Rectal smooth muscle tissue (tissue), 1 donor: Measurements from ENCODE around the gene CCSER1.
"Not testable (repeated sequence)": the region's sequence is repeated elsewhere in the genome, so short reads cannot be mapped to it uniquely, and the experiment has no call there.

Experiments used
- H3K27ac ChIP-seq: one replicate; pipeline ENCODE4 v1.7.0; 2013; ENCODE audit warnings: low read depth, low read length, inconsistent platforms
- H3K27me3 ChIP-seq: one replicate; pipeline ENCODE4 v1.7.0; 2013; ENCODE audit warnings: low read length; ENCODE audit not compliant: control insufficient read depth, insufficient read depth
- H3K36me3 ChIP-seq: one replicate; pipeline ENCODE4 v1.7.0; 2013; ENCODE audit warnings: low read length; ENCODE audit not compliant: control insufficient read depth, insufficient read depth
- H3K4me1 ChIP-seq: one replicate; pipeline ENCODE4 v1.7.0; 2013; ENCODE audit warnings: low read length; ENCODE audit not compliant: control insufficient read depth, insufficient read depth
- H3K4me3 ChIP-seq: one replicate; pipeline ENCODE4 v1.7.0; 2013; ENCODE audit warnings: low read length
- H3K9ac ChIP-seq: one replicate; pipeline ENCODE4 v1.7.0; 2013; ENCODE audit warnings: low read length

Gene CCSER1

DNA sequence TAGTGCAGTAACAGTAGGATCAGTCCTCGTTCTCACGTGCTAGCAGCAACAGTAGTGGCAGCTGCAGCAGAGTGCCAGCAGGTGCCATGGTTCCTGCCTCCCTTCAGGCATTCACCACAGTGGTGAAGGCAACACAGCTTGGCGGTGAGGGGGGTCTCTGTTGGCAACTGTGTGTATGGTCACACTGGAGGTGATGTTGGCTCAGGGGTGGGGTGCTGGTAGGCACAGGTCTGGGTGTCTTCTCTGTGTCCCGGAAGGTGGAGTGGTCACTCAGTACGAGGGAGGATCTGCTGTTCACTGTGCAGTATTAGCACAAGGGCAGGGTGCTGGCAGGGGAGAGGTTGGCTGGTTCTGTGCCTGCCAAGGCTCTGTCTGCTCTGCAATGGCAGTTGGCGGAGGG lies 671.8 kb downstream of the CCSER1 start:
- Histone ChIP-seq H3K4me1 (no peaks in the 10 kb centered on the region), H3K4me3 (no peak overlapping the region), H3K36me3 (no peaks in the 10 kb centered on the region), H3K27ac (no peak overlapping the region), H3K9ac (no peak overlapping the region), H3K27me3 (no peaks in the 10 kb centered on the region)

- Histone ChIP-seq H3K36me3 (no peaks in the 10 kb centered on the region), H3K4me3 (no peak overlapping the region), H3K27me3 (no peaks in the 10 kb centered on the region), H3K27ac (no peak overlapping the region), H3K9ac (no peak overlapping the region), H3K4me1 (no peaks in the 10 kb centered on the region)
Measured at GRCh38 chr4:90799895-90800294, 672.7 kb downstream of the CCSER1 start.

DNA sequence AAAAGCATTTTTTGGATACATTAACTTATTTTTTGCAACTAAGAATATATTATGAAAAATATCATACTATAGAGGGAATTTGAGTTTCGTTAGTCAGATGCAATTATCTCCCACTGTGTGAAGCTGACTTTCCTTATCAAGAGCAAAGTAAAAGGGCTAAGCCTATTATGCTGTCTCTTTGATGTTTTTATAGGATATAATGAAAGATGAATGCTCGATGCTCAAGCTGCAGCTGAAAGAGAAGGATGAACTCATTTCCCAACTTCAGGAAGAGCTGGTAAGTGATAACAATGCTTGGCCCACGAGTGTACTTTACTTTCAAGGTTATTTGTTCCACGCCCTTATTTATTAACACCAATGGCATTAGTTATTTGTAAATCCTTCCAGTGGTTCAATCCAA lies 688.4 kb downstream of the CCSER1 start:
- H3K36me3 ChIP-seq, result no peaks in the 10 kb centered on the region
- no peaks in the 10 kb centered on the region for H3K4me1 ChIP-seq
- H3K9ac ChIP-seq, result no peak overlapping the region
- H3K4me3 ChIP-seq, result no peak overlapping the region
- H3K27ac ChIP-seq, result no peak overlapping the region
- H3K27me3 ChIP-seq, result no peaks in the 10 kb centered on the region

DNA sequence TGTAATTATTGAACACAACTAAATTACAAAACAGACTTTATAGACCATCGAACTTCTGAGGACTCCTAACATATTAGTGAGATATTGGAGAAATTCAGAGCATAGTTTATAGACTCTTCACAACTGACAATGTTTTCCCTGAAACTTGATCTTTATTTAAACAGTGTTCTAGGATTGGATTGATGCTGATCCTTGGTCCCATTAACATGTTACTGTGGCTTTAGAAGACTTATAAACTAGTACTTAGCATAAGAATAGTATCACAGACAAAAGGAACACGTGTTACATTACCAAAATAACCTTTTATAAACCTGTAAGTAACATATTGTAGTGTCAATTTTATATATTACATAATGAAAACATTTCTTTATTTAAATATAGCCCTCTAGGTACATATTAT lies 689.6 kb downstream of the CCSER1 start:
- Histone ChIP-seq H3K36me3 (no peaks in the 10 kb centered on the region), H3K27me3 (no peaks in the 10 kb centered on the region), H3K4me3 (no peak overlapping the region), H3K4me1 (no peaks in the 10 kb centered on the region), H3K27ac (no peak overlapping the region), H3K9ac (no peak overlapping the region)

DNA sequence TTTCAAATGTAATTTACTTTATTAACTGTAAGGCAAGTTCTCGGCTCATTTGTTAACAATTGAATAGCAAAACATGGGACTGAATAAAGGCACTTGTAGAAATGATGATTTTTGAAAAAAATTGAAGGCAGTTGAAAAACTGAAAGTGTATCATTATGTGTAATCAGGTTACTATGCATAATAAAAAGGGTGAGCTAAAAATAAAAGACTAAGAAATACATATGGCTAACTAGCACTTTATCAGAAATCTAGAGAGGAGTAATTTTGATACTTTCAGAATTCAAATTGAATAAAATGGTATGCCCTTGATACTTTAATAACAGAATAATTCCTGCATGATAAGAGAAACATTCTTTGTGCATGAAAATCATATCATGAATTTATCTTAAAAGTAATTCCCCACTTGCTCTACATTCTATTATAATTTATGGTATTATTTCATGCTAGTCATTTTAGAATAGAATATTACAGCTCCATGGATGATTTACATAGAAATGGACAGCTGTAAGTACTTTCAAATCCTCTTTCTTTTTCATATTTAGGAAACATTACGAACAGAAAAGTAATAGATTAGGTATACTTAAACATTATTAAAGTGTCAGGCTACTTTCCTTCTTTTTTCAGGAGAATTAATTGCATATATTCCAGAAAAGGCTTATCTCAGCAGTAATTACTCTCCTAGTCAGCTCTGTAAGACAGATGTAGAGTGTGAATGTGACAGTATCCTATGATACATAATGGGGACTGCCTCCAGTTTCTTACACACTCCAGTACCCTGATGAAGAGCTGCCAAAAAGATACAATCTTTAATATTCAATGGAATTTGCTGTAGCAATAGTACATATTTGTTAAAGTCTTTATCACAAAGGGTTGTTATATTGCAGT lies 697.3 kb downstream of the CCSER1 start:
- Histone ChIP-seq H3K36me3 (no peaks in the 10 kb centered on the region), H3K27ac (no peak overlapping the region), H3K4me1 (no peaks in the 10 kb centered on the region), H3K9ac (no peak overlapping the region), H3K4me3 (no peak overlapping the region), H3K27me3 (no peaks in the 10 kb centered on the region)

DNA sequence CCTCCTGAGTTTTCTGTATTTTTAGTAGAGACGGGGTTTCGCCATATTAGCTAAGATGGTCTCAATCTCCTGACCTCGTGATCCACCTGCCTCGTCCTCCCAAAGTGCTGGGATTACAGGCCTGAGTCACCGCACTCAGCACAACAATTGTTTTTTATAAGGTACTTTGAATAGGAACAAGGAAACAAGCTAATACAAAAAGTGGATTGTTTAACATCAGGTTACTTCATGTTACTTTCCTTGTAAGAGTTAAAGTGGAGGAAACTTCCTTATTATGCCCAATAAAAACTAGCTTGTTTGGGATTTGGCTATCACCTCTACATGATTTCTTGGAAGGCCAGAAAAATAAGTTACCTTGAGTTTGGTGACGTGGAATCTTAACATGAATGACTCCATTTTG lies 698.7 kb downstream of the CCSER1 start:
- H3K27me3 ChIP-seq, result no peaks in the 10 kb centered on the region
- H3K4me3 ChIP-seq, result no peak overlapping the region
- no peaks in the 10 kb centered on the region for H3K36me3 ChIP-seq
- no peak overlapping the region for H3K9ac ChIP-seq
- no peaks in the 10 kb centered on the region for H3K4me1 ChIP-seq
- no peak overlapping the region for H3K27ac ChIP-seq

GRCh38 chr4:90833706-90834105 lies 706.5 kb downstream of the CCSER1 start:
- H3K4me3 ChIP-seq, result no peak overlapping the region
- H3K9ac ChIP-seq, result no peak overlapping the region
- no peaks in the 10 kb centered on the region for H3K27me3 ChIP-seq
- no peaks in the 10 kb centered on the region for H3K4me1 ChIP-seq
- no peak overlapping the region for H3K27ac ChIP-seq
- no peaks in the 10 kb centered on the region for H3K36me3 ChIP-seq

DNA sequence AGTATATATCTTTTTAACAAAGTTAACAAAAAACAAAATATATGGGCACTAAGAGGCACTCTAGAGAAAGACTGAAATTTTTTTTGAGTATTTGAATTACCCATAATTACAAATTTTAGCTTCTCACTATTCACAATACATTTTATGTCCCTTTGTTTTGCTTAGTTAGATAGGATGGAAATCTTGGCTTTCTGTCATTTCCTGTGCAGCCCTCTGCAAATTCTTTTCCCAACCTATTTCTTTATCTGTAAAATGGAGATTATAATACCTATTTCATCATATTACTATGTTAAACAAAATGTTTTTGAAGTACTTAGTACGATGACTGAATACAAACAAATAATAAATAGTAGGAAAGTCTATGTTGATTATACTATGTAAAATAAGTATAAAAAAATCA lies 710.0 kb downstream of the CCSER1 start:
- no peaks in the 10 kb centered on the region for H3K27me3 ChIP-seq
- no peaks in the 10 kb centered on the region for H3K4me1 ChIP-seq
- no peak overlapping the region for H3K9ac ChIP-seq
- H3K36me3 ChIP-seq, result no peaks in the 10 kb centered on the region
- no peak overlapping the region for H3K4me3 ChIP-seq
- H3K27ac ChIP-seq, result no peak overlapping the region

DNA sequence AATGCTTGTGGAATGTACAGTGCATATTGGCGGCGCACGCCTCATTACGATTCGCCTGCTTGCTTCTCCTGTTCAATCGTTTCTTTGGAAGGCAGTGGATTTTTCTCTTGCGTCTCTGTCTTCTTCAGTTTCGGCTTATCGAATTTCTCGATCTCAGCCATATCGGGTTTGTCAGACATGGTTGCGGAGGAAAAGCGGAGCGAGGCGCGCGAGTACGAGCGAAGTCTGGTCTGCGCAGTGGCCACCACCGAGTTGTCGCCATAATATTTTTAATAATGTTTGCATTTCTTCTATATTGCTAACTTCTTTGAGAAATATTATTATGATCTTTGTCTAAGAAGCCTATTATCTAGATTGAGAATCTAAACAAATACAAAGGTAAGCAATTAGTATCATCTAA lies 711.7 kb downstream of the CCSER1 start:
- H3K9ac ChIP-seq, H3K4me3 ChIP-seq, H3K27ac ChIP-seq, H3K36me3 ChIP-seq, H3K27me3 ChIP-seq, H3K4me1 ChIP-seq: not testable (repeated sequence)

DNA sequence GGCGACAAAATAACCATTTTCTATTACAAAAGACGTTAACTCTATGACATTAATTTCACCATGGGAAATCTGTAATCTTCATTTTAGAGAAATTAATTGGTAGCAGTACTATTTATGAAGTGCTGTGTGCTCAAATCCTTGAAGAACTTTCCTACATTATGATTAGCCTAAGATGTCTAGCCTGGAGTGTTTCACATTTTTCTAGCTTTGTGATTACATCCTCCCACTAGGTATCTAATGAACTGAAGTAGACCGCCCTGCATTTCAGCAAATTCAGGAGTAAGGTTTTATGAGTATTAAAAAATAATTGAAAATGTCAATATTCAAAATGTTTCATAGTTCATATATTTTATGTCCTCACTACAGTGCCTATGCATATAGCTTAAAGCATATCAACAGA lies 713.1 kb downstream of the CCSER1 start:
- H3K4me3 ChIP-seq, result no peak overlapping the region
- H3K27me3 ChIP-seq, result no peaks in the 10 kb centered on the region
- no peak overlapping the region for H3K27ac ChIP-seq
- no peak overlapping the region for H3K9ac ChIP-seq
- no peaks in the 10 kb centered on the region for H3K36me3 ChIP-seq
- H3K4me1 ChIP-seq, result no peaks in the 10 kb centered on the region

GRCh38 chr4:90840828-90841227 lies 713.6 kb downstream of the CCSER1 start:
- H3K4me3 ChIP-seq, result no peak overlapping the region
- H3K4me1 ChIP-seq, result no peaks in the 10 kb centered on the region
- H3K36me3 ChIP-seq, result no peaks in the 10 kb centered on the region
- no peaks in the 10 kb centered on the region for H3K27me3 ChIP-seq
- no peak overlapping the region for H3K9ac ChIP-seq
- no peak overlapping the region for H3K27ac ChIP-seq

DNA sequence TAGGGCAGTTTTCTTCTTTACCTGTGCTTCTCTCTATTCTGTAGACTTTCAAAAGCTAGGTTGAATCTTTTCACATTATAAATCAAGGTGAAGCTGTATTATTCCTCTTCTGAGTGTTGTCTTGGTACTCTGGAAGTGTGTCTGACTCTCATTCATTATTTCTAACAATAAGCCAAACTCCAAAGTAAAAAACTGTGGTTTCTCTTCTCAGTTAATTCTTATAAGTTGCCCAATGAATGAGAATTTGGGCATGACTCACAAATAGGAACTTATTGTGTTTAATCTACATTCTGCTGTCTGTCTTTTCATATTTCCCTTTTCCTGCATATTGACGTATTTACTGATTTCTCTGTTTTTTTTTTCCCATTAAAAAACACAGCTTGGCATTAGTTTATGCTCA lies 714.5 kb downstream of the CCSER1 start:
- H3K27me3 ChIP-seq, result no peaks in the 10 kb centered on the region
- no peaks in the 10 kb centered on the region for H3K36me3 ChIP-seq
- no peaks in the 10 kb centered on the region for H3K4me1 ChIP-seq
- H3K27ac ChIP-seq, result no peak overlapping the region
- H3K9ac ChIP-seq, result no peak overlapping the region
- no peak overlapping the region for H3K4me3 ChIP-seq

- H3K9ac ChIP-seq, result no peak overlapping the region
- no peaks in the 10 kb centered on the region for H3K36me3 ChIP-seq
- H3K4me1 ChIP-seq, result no peaks in the 10 kb centered on the region
- H3K4me3 ChIP-seq, result no peak overlapping the region
- no peak overlapping the region for H3K27ac ChIP-seq
- no peaks in the 10 kb centered on the region for H3K27me3 ChIP-seq
Measured at GRCh38 chr4:90842960-90843359, 715.8 kb downstream of the CCSER1 start.
